ENCODE data around the gene PDE6H.
A peak's percentile ranks its signal among the peaks of the same experiment; 100 is the strongest.

The PDE6H gene

GRCh38 chr12:15007551-15007950, 34.7 kb downstream of the PDE6H start:
- DNase-seq = no peak

GRCh38 chr12:15011162-15011561, 38.3 kb downstream of the PDE6H start:
- DNase-seq = no peak

GRCh38 chr12:15013634-15014179, 40.9 kb downstream of the PDE6H start:
- DNase-seq = no peak

- no peak for DNase-seq
These were observed 41.9 kb downstream of the PDE6H start for GRCh38 chr12:15014708-15015107.

GRCh38 chr12:15015121-15015520, 42.3 kb downstream of the PDE6H start:
- DNase-seq = peak; percentile 4

- no peak for DNase-seq
These were observed 47.3 kb downstream of the PDE6H start for GRCh38 chr12:15020156-15020555.

All from kidney glomerular epithelial cell (primary cell).